HFFc6 (cell line): Measurements from ENCODE around the gene MYOD1. TPM values are rescaled to one million over a fixed set of nuclear protein-coding genes. Genes with fewer than 3 reads are reported as not detected.

Experiments
- DNase-seq: peaks from one replicate; pipeline ENCODE4 v3.0.0-alpha.2; 2018
- H3K27ac Mint-ChIP-seq: 2 replicates; pipeline ENCODE4 v1.8.0; 2020; ENCODE audit warnings: mild to moderate bottlenecking, mixed read lengths
- H3K27me3 Mint-ChIP-seq: 2 replicates; pipeline ENCODE4 v1.8.0; 2021; ENCODE audit warnings: mild to moderate bottlenecking, moderate library complexity, mixed read lengths; ENCODE audit not compliant: insufficient read depth
- H3K36me3 Mint-ChIP-seq: 2 replicates; pipeline ENCODE4 v1.8.0; 2021; ENCODE audit warnings: low read depth, mixed read lengths
- H3K4me1 Mint-ChIP-seq: 2 replicates; pipeline ENCODE4 v1.8.0; 2020; ENCODE audit warnings: low read depth, mixed read lengths
- H3K4me3 Mint-ChIP-seq: 2 replicates; pipeline ENCODE4 v1.8.0; 2020; ENCODE audit warnings: mild to moderate bottlenecking, moderate library complexity, mixed read lengths
- H3K9me3 Mint-ChIP-seq: 2 replicates; pipeline ENCODE4 v1.8.0; 2020; ENCODE audit warnings: mild to moderate bottlenecking, mixed read lengths
- CTCF ChIP-seq: fragments of 200-600 bp; sonication (generic); IDR thresholded peaks from 2 replicates; pipeline ENCODE4 v1.5.0; 2021; ENCODE audit warnings: antibody characterized with exemption, mild to moderate bottlenecking
- total RNA-seq, 6 experiments: library from RNA; stranded (reverse); fragmentation: NEBNext Ultra II Directional; extraction: Animal tissue kit (Norgen Biotek cat#: 25700); gene quantifications; 2 replicates in 1 of 6; 3 replicates in 5 of 6; pipeline ENCODE4 v1.2.3, GENCODE V29; 2021

Gene MYOD1
- total RNA-seq, 6 experiments from 2014 or later = not detected

- peaks cover 32% of the 10 kb centered on the region for H3K27me3 Mint-ChIP-seq
- no peak overlapping the region for H3K27ac Mint-ChIP-seq
- no peaks in the 10 kb centered on the region for H3K36me3 Mint-ChIP-seq
- H3K9me3 Mint-ChIP-seq = no peaks in the 10 kb centered on the region
- no peak for DNase-seq
- TF ChIP-seq CTCF = no peak
- peaks cover 12% of the 10 kb centered on the region for H3K4me1 Mint-ChIP-seq
- H3K4me3 Mint-ChIP-seq = no peak overlapping the region
These were observed 25.8 kb downstream of the MYOD1 start for GRCh38 chr11:17745023-17745772.

- Mint-ChIP-seq H3K27me3 (peaks cover 37% of the 10 kb centered on the region), H3K4me1 (peaks cover 12% of the 10 kb centered on the region), H3K36me3 (no peaks in the 10 kb centered on the region), H3K9me3 (no peaks in the 10 kb centered on the region), H3K27ac (no peak overlapping the region), H3K4me3 (no peak overlapping the region)
- no peak for TF ChIP-seq CTCF
- no peak for DNase-seq
These were observed 26.7 kb downstream of the MYOD1 start for GRCh38 chr11:17746096-17746495.

- H3K27ac Mint-ChIP-seq = no peak overlapping the region
- H3K4me3 Mint-ChIP-seq = no peak overlapping the region
- H3K27me3 Mint-ChIP-seq = peaks cover 35% of the 10 kb centered on the region
- no peak for TF ChIP-seq CTCF
- no peaks in the 10 kb centered on the region for H3K9me3 Mint-ChIP-seq
- DNase-seq = no peak
- no peaks in the 10 kb centered on the region for H3K36me3 Mint-ChIP-seq
- peaks cover 12% of the 10 kb centered on the region for H3K4me1 Mint-ChIP-seq
These were observed 28.0 kb downstream of the MYOD1 start for GRCh38 chr11:17747131-17747955.

GRCh38 chr11:17748044-17748443, 28.7 kb downstream of the MYOD1 start:
- no peak for DNase-seq
- Mint-ChIP-seq H3K9me3 (no peaks in the 10 kb centered on the region), H3K36me3 (no peaks in the 10 kb centered on the region), H3K27me3 (peaks cover 40% of the 10 kb centered on the region), H3K4me3 (no peak overlapping the region), H3K4me1 (peaks cover 12% of the 10 kb centered on the region), H3K27ac (no peak overlapping the region)
- no peak for TF ChIP-seq CTCF

- no peak for TF ChIP-seq CTCF
- Mint-ChIP-seq H3K4me3 (no peak overlapping the region), H3K9me3 (no peaks in the 10 kb centered on the region), H3K27ac (no peak overlapping the region), H3K36me3 (no peaks in the 10 kb centered on the region), H3K27me3 (peaks cover 38% of the 10 kb centered on the region), H3K4me1 (peaks cover 5% of the 10 kb centered on the region)
- DNase-seq = no peak
These were observed 29.7 kb downstream of the MYOD1 start for GRCh38 chr11:17748761-17749721.
